HFFc6 (cell line): ENCODE data around the gene INA. TPM values are rescaled to one million over a fixed set of nuclear protein-coding genes. Genes with fewer than 3 reads are reported as not detected.
A peak's percentile ranks its signal among the peaks of the same experiment; 100 is the strongest.

Experiments
- DNase-seq: peaks from one replicate; pipeline ENCODE4 v3.0.0-alpha.2; 2018
- H3K27ac Mint-ChIP-seq: 2 replicates; pipeline ENCODE4 v1.8.0; 2020; ENCODE audit warnings: mild to moderate bottlenecking, mixed read lengths
- H3K27me3 Mint-ChIP-seq: 2 replicates; pipeline ENCODE4 v1.8.0; 2021; ENCODE audit warnings: mild to moderate bottlenecking, moderate library complexity, mixed read lengths; ENCODE audit not compliant: insufficient read depth
- H3K36me3 Mint-ChIP-seq: 2 replicates; pipeline ENCODE4 v1.8.0; 2021; ENCODE audit warnings: low read depth, mixed read lengths
- H3K4me1 Mint-ChIP-seq: 2 replicates; pipeline ENCODE4 v1.8.0; 2020; ENCODE audit warnings: low read depth, mixed read lengths
- H3K4me3 Mint-ChIP-seq: 2 replicates; pipeline ENCODE4 v1.8.0; 2020; ENCODE audit warnings: mild to moderate bottlenecking, moderate library complexity, mixed read lengths
- H3K9me3 Mint-ChIP-seq: 2 replicates; pipeline ENCODE4 v1.8.0; 2020; ENCODE audit warnings: mild to moderate bottlenecking, mixed read lengths
- total RNA-seq, 6 experiments: library from RNA; stranded (reverse); fragmentation: NEBNext Ultra II Directional; extraction: Animal tissue kit (Norgen Biotek cat#: 25700); gene quantifications; 2 replicates in 1 of 6; 3 replicates in 5 of 6; pipeline ENCODE4 v1.2.3, GENCODE V29; 2021
- TF ChIP-seq, protein P1 (sequence below): fragments of 200-600 bp; sonication (generic); IDR thresholded peaks from 2 replicates; pipeline ENCODE4 v1.5.0; 2021; ENCODE audit warnings: antibody characterized with exemption, mild to moderate bottlenecking

INA gene
- total RNA-seq, 6 experiments from 2014 or later: 0.06 to 1.3 (median 0.10) TPM; not detected in 1

DNA sequence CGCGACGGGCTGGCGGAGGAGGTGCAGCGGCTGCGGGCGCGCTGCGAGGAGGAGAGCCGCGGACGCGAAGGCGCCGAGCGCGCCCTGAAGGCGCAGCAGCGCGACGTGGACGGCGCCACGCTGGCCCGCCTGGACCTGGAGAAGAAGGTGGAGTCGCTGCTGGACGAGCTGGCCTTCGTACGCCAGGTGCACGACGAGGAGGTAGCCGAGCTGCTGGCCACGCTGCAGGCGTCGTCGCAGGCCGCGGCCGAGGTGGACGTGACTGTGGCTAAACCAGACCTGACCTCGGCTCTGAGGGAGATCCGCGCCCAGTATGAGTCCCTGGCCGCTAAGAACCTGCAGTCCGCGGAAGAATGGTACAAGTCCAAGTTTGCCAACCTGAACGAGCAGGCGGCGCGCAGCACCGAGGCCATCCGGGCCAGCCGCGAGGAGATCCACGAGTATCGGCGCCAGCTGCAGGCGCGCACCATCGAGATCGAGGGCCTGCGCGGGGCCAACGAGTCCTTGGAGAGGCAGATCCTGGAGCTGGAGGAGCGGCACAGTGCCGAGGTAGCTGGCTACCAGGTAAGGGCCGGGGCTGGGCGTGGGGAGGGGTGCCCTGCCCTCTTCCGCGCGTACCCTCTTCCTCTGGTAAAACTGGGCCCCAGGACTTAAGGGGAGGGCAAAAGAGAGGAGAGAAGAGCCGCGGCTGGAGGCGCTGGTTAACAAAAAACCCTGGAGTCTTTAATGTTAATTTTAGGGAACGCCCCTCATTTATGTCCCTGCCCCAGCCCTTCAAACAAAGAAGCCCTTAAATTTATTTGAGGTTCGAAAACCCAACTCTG is 987 bp downstream of the INA start:
- Mint-ChIP-seq H3K36me3 (peaks cover 6% of the 10 kb centered on the region), H3K27ac (no peak overlapping the region), H3K4me1 (peaks cover 22% of the 10 kb centered on the region), H3K9me3 (peaks cover 8% of the 10 kb centered on the region), H3K27me3 (peaks cover 29% of the 10 kb centered on the region), H3K4me3 (no peak overlapping the region)
- no peak for DNase-seq
- TF ChIP-seq, protein P1, sequence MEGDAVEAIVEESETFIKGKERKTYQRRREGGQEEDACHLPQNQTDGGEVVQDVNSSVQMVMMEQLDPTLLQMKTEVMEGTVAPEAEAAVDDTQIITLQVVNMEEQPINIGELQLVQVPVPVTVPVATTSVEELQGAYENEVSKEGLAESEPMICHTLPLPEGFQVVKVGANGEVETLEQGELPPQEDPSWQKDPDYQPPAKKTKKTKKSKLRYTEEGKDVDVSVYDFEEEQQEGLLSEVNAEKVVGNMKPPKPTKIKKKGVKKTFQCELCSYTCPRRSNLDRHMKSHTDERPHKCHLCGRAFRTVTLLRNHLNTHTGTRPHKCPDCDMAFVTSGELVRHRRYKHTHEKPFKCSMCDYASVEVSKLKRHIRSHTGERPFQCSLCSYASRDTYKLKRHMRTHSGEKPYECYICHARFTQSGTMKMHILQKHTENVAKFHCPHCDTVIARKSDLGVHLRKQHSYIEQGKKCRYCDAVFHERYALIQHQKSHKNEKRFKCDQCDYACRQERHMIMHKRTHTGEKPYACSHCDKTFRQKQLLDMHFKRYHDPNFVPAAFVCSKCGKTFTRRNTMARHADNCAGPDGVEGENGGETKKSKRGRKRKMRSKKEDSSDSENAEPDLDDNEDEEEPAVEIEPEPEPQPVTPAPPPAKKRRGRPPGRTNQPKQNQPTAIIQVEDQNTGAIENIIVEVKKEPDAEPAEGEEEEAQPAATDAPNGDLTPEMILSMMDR: no peak

DNA sequence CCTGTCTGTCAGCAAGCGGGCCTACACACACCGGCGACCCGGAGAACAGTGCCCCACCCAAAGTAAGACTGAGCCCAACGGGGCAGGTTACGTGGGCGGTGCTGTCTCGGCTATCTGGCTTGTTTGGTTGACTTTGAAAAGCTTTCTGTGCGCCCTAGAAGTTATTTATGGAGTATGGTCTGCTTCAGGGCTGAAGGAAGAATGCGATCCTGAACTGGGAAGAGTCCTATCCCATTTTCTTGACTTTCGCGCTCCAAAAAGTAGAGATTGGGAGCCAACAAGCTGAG is 1.5 kb downstream of the INA start:
- peaks cover 6% of the 10 kb centered on the region for H3K36me3 Mint-ChIP-seq
- 0 out of 2 replicates have a peak overlapping the region, but pooled peaks have one; percentile 46 for H3K4me3 Mint-ChIP-seq
- TF ChIP-seq, protein P1: no peak
- H3K9me3 Mint-ChIP-seq: peaks cover 8% of the 10 kb centered on the region
- H3K27ac Mint-ChIP-seq: no peak overlapping the region
- no peak for DNase-seq
- peaks cover 29% of the 10 kb centered on the region for H3K27me3 Mint-ChIP-seq
- peaks cover 16% of the 10 kb centered on the region for H3K4me1 Mint-ChIP-seq

DNA sequence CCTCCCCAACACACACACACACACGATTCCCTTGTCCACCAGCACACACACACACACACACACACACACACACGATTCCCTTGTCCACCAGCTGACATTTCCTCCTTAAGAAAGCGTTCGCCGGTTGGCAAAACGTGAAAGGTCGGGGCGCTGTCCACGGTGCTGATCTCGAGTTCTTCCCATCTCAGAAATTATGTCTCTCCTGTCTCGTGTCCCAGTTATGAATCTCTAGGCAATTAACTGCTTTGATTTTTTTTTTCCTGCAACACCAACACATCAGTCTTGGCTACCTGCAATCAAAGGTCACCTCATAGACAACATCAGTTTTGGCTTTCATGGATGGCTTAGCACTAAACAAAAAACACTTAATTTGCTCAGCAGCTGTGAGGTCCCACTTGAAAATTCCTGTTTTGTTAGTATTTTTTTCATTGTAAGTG is 1.9 kb downstream of the INA start:
- peak overlapping the region; percentile 46; the same call in 1 of the 2 replicates for H3K4me3 Mint-ChIP-seq
- H3K36me3 Mint-ChIP-seq: peaks cover 6% of the 10 kb centered on the region
- TF ChIP-seq, protein P1: no peak
- DNase-seq: no peak
- H3K27me3 Mint-ChIP-seq: peaks cover 29% of the 10 kb centered on the region
- H3K9me3 Mint-ChIP-seq: peaks cover 8% of the 10 kb centered on the region
- no peak overlapping the region for H3K27ac Mint-ChIP-seq
- peaks cover 12% of the 10 kb centered on the region for H3K4me1 Mint-ChIP-seq

GRCh38 chr10:103280031-103280430 is 3.1 kb downstream of the INA start:
- H3K27me3 Mint-ChIP-seq: peaks cover 33% of the 10 kb centered on the region

GRCh38 chr10:103280506-103280905 is 3.6 kb downstream of the INA start:
- Mint-ChIP-seq H3K27me3 (peaks cover 32% of the 10 kb centered on the region), H3K27ac (no peak overlapping the region), H3K9me3 (peaks cover 8% of the 10 kb centered on the region), H3K4me3 (no peak overlapping the region), H3K4me1 (peaks cover 11% of the 10 kb centered on the region; the same call in 1 of the 2 replicates), H3K36me3 (peaks cover 6% of the 10 kb centered on the region)
- TF ChIP-seq, protein P1: no peak
- no peak for DNase-seq

More at GRCh38 chr10:103280031-103280430, 3.1 kb downstream of the INA start:
- H3K9me3 Mint-ChIP-seq: peaks cover 8% of the 10 kb centered on the region
- no peak overlapping the region for H3K4me3 Mint-ChIP-seq
- peaks cover 6% of the 10 kb centered on the region for H3K36me3 Mint-ChIP-seq
- H3K27ac Mint-ChIP-seq: no peak overlapping the region
- TF ChIP-seq, protein P1: no peak
- no peak for DNase-seq
- peaks cover 11% of the 10 kb centered on the region; the same call in 1 of the 2 replicates for H3K4me1 Mint-ChIP-seq
